Endothelial cell of hepatic sinusoid (primary cell): Measurements from ENCODE around the gene MPDZ.

ENCODE experiments used
- in situ Hi-C: cut with HindIII; loops from 2 replicates; pipeline ENCODE4 v1.10.0; 2017; ENCODE audit warnings: low sequenced_read_pairs

Gene MPDZ

DNA sequence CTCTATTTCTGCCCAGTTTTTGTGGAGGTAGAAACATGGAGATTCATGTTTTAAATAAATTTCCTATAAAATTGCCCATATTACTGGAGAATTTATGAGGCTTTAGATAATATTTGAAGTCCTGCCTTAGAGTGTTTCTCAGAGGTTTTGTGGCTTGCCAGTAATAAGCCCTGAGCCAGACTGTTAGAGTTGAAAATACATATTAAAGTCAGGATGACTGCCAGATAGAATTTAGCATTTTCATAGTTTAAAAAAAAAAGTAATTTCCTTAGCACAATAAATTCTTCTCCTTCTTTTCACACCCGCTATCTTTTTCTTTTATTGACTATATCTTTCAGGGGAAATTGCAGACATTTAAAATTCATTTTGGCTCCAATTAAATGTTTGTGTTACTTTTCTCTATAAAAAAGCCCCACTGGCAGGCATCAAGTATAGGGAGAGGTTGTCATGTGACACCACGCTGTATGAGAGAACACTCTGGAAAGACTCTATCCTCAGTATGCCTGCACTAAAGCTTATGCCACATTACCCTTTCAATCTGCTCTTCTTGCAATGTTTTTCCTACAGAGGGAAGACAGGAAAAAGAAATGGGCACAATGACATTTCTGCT, 135.2 kb downstream of the MPDZ start:
- in situ Hi-C loops = no loop called here

DNA sequence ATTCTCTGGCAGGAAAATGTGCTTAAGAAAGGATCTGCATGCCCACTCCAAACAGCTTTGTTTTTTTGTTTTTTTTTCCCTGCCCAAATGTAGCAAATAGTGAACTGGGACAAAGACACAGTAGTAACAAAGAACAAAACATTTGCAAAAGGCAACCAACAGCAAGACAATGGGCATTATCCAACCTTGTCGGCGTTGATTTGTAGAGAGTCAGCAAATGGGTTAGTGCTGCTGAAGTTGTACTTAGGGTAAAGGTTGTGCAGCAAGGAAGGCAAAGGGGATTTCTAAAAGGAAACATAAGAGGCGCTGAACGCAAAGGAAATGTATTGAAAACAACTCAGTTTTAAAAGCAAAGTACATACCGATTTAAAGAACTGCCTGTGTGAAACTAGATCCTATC, 136.2 kb downstream of the MPDZ start:
- in situ Hi-C loops = no loop called here

DNA sequence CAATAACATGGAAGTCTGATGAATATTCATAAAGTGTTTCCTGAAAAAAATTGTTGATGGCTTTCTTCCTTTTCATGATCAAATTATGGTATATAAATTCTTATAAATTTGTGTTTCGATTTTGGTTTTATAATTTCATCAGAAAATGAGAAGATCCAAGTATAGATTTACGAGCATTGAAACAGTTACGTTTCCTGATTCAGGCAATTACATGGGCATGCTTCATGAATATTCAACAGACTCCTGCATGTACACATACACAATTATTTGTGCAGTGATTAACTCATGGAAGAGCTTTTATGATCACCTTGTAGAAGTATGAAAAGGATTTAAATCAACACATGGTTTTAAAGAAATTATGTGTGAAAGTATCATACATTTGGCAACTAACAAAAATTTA, 136.7 kb downstream of the MPDZ start:
- in situ Hi-C loops = no loop called here

DNA sequence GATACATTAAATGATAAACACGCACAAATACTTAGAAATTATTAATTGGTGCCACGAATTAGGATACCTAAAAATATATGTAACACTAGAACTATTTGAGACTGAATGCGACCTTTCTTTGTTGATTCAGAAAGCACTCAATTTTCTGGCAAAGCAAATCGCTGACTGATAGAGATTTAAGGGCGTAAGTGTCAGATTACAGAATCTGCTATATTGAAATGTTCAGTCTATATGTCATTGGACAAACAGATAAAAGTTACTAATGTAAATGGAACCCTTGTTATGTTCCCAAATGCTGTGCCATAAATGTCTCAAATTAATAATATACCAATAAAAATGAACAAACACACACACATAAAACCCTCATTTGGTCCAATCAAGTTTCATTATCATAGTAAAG, 137.9 kb downstream of the MPDZ start:
- in situ Hi-C loops = no loop called here

DNA sequence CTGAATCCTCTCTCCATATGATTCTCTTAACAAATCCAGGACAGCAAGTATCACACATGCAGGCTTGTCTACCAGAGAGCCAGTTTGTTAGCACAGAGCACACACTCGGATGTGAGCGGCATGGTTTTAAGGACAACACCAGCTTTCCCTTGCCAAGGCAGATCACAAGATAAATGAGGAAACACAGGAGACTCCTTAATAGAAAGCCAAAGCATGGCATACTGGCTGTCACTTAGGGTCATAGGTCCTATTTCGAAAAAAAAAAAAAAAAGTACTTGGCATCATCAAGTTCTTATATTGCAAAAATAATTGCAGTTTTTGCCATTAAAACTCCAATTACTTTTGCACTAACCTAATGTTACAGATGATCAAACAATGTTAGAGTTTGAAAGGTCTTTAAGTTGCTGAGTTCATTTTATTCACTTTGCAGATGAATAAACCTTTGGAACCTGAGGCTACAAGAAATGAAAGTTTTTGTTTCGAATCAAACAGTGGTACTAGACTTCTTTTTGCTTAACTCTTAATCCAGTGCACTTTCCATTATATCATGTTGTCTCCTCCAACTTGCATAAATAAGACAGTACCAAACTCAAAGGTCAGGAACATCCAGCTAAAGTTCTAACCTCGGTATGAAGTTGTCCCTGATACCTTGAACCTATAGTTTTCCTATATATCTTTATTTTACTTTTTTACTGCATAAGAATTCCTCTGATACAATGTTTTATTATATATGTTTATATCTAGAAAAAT, 138.5 kb downstream of the MPDZ start:
- in situ Hi-C loops = no loop called here

DNA sequence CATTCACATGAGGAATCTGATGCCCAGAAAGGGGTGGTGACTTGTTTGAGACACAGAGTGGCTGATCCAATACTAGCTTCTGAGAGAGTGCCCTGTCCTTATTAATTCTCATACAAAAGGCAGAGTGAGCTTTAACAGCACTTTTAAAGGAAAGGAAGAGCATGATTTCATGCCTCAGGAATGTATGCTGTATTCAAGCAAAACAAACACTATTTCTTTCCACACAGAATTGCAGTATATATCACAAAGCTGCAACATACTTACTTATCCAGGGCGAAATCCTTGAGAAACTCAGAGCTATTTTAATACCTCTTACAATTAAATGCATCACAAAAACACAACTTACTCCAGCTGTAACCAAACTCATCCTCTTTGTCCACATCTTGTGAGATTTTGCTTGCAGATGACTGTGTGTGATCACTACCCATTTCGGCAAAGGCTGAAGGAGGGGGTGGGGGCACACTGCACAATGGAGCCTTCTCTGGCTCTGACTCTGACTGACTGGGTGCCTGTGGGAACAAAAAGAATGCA, 139.8 kb downstream of the MPDZ start:
- in situ Hi-C loops = no loop called here

DNA sequence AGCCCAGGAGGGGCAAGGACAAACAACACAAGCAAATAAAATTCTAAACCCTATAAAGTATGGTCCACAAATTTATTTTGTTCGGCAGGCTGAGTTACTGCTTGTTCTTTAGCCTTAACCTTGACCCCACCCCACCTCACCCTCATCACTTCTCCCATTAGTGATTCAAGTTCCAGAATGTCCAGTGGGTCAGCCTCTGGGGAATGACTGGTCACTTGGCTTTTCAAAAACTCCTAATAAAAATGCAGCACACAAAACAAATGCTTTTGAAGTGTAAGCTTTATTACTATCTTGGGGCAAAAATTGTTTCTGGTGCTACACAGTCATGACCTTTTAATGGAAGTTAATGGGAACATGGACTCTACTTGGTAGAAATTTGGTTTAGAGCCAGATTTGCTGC, 142.1 kb downstream of the MPDZ start:
- in situ Hi-C loops = no loop called here

DNA sequence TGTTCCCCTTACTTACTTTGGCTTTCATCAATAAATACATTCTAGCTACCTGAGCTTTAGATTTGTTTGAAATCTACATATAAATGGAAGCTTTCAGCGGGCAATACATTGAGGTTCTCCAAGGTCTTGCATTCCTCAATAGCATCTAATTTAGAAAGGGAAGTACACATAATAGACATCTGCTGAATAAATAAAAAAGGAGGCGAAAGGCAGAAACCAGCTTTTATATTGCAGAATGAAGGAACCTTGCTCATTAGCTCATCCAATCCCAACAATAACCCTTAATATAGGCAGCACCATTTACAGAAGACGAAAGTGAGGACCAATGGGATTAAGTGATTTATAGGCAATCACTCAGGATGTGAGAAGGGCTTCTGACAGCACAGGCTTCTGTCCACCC, 147.5 kb downstream of the MPDZ start:
- in situ Hi-C loops = no loop called here

DNA sequence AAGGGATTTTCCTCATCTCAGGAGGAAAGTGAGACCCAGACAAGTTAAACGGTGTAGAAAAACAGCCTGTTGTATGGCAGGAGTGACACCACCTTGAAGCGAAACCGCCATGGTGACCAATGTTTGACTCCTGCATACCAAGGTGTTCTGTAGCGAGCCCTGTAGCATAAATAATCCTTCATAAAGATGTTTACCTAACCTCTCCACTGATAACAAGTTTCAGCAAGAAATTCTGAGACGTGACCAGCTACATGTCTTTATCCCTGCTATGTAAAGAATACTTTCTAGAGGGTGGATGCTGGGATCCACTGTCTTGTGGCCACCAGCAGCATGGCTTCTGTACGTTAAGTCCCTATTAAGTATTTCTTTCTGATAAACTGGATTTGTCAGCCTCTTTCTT, 148.1 kb downstream of the MPDZ start:
- in situ Hi-C loops = no loop called here

DNA sequence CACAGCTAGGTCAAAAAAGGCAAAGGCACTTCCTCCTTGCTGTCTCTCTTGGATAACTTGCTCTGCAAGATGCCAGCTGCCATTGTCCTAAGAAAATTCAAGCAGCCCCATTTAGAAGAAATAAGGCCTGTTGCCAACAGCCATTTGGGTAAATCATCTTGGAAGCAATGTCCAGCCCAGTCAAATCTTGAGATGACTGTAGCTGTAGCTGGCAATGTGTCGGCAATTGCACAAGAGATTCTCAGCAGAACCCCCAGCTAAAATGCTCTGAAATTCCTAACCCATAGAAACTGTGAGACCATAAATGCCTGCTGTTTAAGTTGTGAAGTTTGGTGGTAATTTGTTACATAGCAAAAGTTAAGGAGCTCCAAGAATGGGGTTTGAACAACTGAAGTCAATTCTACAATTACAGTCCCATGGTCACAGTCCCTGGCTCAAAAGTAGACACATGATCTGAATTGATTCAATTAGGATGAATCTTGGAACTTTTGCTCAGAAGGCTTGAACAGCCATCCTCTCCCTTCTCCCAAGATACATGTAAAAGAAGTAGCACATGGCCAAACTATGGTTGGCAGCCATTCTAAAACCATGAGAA, 151.1 kb downstream of the MPDZ start:
- in situ Hi-C loops = no loop called here

DNA sequence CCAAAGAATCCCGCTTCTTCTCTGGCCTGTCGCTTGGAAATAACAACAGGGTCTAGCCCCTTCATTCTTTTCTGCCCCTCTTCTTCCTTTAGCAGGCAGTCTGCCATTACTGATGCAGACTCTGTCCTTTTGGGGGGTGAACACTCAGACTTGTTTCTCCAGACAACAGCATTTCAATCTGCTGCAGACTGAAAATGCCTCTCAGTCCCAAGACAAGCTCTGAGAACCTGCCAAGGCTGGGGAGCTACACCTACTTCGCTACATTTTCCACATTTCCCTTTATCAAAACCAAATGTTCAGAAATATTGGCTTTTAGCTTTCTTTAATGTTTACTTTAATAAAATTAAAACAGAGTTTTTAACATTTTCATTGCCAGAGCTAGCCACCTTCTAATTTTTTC, 152.4 kb downstream of the MPDZ start:
- in situ Hi-C loops = no loop called here

DNA sequence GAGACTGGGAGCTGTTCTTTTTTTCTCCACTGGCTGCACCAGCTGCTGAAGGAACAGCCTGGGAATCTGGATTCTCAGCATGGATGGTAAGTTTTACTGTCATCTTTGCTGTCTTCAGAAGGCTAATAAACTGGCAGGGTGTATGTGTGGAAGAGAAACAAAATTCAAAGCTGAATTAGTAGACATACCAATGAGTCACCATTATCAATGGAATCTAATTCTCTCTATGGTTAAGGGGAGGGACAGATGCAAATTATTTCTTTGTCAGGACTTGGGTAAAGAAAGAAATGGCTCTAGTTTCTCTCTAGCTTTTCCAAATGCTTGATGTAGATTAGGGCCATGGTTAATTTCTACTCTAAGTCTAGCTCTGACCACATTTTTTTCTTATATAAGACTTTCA, 154.2 kb downstream of the MPDZ start:
- in situ Hi-C loops = no loop called here

DNA sequence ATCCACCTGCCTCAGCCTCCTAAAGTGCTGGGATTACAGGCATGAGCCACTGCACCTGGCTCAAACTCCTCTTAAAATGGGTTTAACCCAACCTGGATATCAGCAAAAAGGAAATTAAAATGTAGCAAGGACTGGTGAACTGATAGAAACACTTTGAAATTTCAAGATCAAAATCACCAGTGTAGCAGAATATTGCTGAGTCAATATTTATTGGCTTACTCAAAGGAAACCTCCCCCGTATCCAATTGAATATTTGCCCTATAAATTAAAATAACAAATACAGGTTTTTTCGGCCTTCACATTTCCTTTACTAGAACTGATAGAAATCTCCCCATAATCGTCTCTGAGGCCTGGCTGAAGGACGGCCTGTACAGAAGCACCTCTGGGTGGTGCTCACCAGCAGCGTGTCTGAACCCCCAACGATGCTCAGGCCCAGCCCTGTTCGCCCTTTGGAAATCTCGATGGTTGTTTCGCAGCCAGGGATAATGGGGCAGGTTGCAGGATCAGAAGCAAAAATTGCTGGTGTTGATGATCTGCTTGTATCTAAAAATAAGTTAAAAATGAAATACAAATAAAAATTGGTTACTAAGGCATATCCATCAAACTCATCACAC, 156.6 kb downstream of the MPDZ start:
- in situ Hi-C loops = no loop called here

DNA sequence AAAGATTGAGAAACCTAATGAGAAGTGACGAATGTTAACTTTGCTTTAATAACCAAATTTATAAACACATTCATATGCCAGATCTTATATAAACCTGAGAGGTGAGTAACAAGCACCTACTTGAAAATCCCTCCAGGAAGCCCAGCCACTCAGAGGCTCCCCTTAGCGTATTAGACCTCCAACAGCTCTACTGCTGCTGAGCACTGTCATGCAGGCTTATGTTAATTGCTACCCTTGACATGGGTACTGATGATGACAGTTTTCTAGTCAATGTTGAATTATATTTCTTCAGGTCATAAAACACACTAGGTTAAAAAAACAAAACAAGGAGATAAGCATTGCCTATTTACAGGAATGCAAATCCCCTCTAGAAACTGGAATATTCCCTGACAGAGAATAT, 161.2 kb downstream of the MPDZ start:
- in situ Hi-C loops = no loop called here

DNA sequence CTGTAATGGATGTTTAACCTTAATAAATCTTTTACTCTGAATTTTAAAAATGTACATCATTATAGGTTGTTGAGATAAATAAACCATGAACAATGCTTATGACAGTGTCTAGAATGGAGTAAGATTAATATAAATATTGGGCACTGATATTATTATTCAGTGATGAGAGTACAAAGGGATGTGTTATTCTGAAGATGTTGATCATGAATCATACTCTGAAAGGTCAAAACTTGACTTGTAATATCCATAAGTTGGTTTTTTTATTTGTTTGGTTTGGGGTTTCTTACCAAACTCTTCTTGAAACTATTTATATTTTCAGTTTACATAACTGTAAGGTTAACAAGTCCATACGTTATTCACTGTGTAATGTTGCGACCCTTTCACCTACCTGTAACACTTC, 163.2 kb downstream of the MPDZ start:
- in situ Hi-C loops = no loop called here

DNA sequence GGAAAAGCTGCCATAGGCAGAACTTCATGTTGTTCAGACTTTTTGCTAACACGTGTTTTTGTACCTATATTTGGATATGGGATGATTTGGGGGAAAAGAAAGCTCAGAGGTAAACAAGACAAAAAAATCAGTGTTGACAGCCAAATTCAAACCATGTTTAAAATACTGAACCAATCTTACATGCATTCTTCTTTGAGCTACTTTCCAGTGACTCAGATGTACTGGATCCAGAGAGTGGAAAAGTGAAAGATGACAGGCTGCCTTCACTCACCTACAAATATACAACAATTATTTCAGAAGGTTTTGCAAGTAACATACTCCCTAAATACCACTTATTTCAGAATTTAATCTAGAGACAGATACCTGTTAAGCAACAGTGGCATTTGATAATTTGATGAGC, 165.7 kb downstream of the MPDZ start:
- in situ Hi-C loops = no loop called here

DNA sequence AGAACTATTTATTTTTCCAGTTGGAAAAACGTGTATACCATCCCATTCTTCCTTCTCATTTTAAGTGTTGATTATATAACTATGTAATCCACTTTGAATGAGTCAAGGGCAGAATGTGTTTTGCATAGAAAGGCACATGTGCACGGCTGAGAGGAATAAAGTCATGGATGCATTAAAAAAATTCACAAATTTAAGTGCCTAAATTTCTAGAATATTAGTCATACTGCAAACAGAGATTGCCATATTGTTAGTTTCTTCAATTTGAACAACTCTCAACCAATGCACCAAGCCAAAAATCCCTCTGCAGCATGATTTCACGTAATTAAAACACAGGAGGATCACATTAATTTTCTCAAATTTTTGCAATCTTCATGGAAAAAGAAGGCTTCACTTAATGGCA, 166.3 kb downstream of the MPDZ start:
- in situ Hi-C loops = no loop called here

DNA sequence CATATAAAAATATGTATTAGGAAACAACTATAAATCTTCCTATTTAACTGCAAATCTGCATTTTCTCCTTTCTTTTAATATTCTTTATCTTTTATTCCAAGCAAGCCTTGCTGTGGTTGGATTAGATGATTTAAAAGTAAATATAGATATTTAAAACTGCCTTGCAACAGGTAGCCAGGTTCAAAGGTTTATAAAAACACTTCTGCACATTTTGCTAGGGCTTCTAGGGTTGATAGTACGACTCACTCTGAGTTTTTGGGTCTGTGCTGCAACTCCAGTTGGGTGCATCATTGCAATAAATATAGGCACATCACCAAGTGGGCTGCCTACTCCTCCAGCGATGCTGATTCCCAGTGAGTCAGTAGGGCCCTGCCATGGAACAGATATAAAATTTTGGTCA, 167.7 kb downstream of the MPDZ start:
- in situ Hi-C loops = no loop called here

DNA sequence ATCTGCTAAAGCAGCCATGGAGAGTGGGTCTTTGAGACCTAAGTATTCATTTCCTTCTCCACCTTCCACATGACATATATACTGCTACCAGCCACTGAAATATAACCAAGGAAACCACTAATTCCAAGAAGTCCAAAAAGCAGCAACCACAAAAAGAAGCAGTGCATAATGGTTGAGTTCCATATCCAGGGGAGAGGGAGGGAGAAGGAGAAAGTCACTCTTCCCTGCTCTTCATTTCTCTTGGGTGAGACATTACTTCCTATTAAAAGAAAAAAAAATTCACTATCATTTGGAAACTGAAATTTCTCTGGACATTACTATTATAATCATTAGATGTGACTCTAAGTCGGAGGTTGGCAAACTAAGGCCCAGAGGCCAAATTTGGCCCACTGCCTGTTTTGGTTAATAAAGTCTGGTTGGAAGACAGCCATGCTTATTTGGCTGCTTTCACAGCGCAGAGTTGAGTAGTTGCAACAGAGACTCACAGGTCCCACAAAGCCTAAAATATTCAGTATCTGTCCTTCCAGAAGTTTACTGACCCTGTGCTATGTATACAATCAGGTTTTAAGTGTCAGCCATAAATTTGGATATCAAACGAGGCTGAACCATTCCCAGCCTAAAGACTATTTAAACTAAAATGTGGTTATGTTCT, 168.6 kb downstream of the MPDZ start:
- in situ Hi-C loops = no loop called here

DNA sequence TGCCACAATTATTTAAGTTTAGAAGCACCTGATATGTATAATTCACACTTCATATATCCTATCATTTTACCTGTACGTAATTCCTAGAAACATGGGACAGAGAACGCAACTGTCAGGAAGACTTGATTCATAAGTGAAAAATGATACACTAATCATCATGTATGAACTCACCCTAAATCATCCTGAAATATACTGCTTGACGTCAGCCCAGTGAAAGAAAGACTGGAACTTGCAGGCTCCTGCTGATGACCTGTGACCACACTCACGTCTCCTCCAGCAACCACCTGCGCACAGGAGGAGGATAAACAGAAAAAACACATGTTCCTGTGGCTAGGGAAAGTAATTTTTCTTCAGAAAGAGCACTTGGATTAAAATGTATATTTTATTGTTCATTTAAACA, 169.7 kb downstream of the MPDZ start:
- in situ Hi-C loops = no loop called here

DNA sequence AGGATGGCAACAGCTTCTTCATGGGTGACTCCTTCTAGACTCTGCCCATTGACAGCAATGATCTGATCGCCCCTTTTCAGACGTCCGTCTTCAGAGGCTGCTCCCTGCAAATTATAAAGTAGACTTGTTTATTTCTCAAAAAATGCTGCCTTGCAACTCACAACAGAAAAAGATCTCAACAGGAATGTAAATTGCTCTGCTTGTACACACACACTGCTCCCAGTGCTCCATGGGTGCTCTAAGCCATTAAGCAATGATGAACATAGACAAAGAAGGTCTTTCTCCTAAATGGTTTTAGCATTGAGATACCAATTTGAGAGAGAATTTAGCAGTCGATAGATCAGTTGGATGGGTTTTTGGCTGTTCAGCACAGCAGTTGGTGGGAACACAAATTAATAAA, 172.5 kb downstream of the MPDZ start:
- in situ Hi-C loops = no loop called here
